SK-N-MC (cell line): ENCODE measurements around the gene ZNF189.

ENCODE experiments used
- DNase-seq: peaks from one replicate; pipeline ENCODE4 v3.0.0-alpha.2; 2011; ENCODE audit warnings: low read depth, low spot score
- H3K27ac ChIP-seq: fragments of 200-600 bp; sonication (generic); 2 replicates; pipeline ENCODE4 v1.5.1; 2016; ENCODE audit warnings: mixed run types
- H3K36me3 ChIP-seq: fragments of 200-600 bp; sonication (generic); 2 replicates; pipeline ENCODE4 v1.6.1; 2017; ENCODE audit warnings: antibody characterized with exemption, low read length, mixed read lengths; ENCODE audit not compliant: insufficient read depth
- H3K4me3 ChIP-seq: fragments of 200-600 bp; sonication (generic); 2 replicates; pipeline ENCODE4 v1.5.1; 2016
- H3K9ac ChIP-seq: fragments of 200-600 bp; sonication (generic); 2 replicates; pipeline ENCODE4 v1.8.0; 2017; ENCODE audit warnings: mixed run types, mixed read lengths; ENCODE audit not compliant: insufficient read length
- H3K9me3 ChIP-seq: fragments of 200-600 bp; sonication (generic); 2 replicates; pipeline ENCODE4 v1.6.1; 2017; ENCODE audit warnings: low read depth, mild to moderate bottlenecking, antibody characterized with exemption, low read length, moderate library complexity, mixed read lengths
- EZH2 ChIP-seq: fragments of 200-600 bp; sonication (generic); IDR thresholded peaks from one replicate; pipeline ENCODE4 v1.6.1; 2017; ENCODE audit warnings: antibody characterized with exemption
- FOXP2 ChIP-seq: optimal IDR thresholded peaks from 2 replicates; pipeline ENCODE3; 2011; ENCODE audit warnings: mild to moderate bottlenecking, moderate library complexity; ENCODE audit not compliant: insufficient read depth; ENCODE audit errors: extremely low read length, control extremely low read depth
- POLR2AphosphoS5 ChIP-seq: IDR thresholded peaks from 2 replicates; pipeline ENCODE4 v1.6.1; 2012; ENCODE audit warnings: mild to moderate bottlenecking, low read depth, low read length, borderline replicate concordance

Gene ZNF189

DNA sequence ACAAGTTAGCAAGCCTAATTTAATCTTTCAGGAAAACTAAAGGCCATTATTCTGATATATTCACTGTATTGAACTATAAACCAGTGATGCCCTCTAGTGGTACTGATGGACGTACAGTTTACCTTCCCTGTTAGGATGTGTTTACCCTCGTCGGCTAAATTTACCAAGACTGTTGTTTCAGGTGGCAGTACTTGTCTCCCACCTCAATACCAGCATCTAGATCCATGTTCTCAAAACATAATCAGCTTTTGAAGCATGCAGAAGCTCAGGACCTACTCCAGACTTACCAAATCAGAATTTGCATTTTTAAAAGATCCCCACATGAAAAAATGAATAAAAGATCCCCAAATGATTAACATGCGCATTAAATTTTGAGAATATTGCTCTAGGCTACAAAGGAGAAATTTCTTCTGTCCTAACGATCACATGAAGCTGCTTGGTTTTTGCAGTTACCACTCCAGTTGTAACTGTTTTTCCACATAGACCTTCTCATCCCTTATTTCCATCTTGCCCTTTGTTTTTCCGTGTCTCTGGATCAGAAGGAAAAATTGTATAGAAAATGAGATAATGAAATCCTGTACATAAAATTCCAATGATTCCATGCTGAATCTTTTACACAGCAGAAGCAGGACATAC is 10.7 kb upstream of the ZNF189 start:
- peak; percentile 76 for DNase-seq
- Histone ChIP-seq H3K9ac (no peak overlapping the region), H3K9me3 (no peaks in the 10 kb centered on the region; the same call in 1 of the 2 replicates), H3K36me3 (peaks cover 62% of the 10 kb centered on the region), H3K27ac (peak overlapping the region; percentile 85), H3K4me3 (peak overlapping the region; percentile 34)
- TF ChIP-seq POLR2AphosphoS5 (no peak), FOXP2 (no peak), EZH2 (no peak)

DNA sequence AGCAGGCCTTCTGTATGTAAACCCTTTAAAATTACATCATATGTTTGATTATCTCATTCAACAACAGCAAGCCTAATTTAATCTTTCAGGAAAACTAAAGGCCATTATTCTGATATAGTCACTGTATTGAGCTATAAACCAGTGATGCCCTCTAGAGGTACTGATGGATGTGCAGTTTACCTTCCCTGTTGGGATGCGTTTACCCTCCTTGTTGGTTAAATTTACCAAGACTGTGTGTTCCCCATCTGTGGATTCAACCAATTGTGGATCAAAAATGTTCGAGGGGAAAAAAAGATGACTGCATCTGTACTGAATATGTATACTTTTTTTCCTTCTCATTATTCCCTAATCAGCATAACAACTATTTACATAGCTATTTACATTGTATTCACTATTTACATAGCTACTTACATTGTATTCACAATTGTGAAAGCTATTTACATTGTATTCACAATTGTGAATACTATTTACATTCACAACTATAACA is 10.1 kb upstream of the ZNF189 start:
- H3K36me3 ChIP-seq = peaks cover 68% of the 10 kb centered on the region
- no peaks in the 10 kb centered on the region; the same call in none of the 2 replicates for H3K9me3 ChIP-seq
- H3K9ac ChIP-seq = no peak overlapping the region
- H3K4me3 ChIP-seq = peak overlapping the region; percentile 34
- peak; percentile 18 for DNase-seq
- TF ChIP-seq POLR2AphosphoS5 (no peak), FOXP2 (no peak), EZH2 (no peak)
- peak overlapping the region; percentile 85 for H3K27ac ChIP-seq

DNA sequence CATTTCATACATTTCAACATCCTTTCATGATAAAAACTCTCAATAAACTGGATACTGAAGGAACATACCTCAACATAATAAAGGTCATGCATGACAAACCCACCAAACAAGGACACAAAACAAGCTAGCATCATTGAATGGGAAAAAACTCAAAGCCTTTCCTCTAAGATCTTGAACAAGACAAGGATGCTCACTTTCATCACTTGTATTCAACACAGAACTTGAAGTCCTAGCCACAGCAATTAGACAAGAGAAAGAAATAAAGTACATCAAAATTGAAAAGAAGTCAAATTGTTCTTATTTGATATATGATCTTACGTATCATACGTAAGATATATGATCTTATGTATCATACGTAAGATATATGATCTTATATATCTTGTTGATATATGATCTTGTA is 5.5 kb upstream of the ZNF189 start:
- peaks cover 88% of the 10 kb centered on the region for H3K36me3 ChIP-seq
- no peak for TF ChIP-seq FOXP2
- TF ChIP-seq EZH2 = no peak
- no peak for TF ChIP-seq POLR2AphosphoS5
- peaks cover 15% of the 10 kb centered on the region for H3K9me3 ChIP-seq
- H3K27ac ChIP-seq = no peak overlapping the region
- DNase-seq = no peak
- no peak overlapping the region for H3K9ac ChIP-seq
- H3K4me3 ChIP-seq = no peak overlapping the region

DNA sequence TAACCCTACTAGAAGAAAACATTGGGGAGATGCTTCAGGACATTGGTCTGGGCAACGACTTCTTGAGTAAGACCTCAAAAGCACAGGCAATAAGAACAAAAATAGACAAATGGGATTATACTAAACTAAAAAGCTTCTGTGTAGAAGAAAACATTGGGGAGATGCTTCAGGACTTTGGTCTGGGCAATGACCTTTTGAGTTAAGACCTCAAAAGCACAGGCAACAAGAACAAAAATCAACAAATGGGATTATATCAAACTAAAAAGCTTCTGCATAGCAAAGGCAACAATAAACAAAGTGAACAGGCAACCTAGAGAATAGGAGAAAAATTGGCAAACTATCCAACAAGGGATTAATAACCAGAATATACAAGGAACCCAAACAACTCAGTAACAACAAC is 4.0 kb upstream of the ZNF189 start:
- Histone ChIP-seq H3K27ac (no peak overlapping the region), H3K36me3 (peaks cover 75% of the 10 kb centered on the region), H3K9me3 (peaks cover 15% of the 10 kb centered on the region), H3K4me3 (no peak overlapping the region), H3K9ac (no peak overlapping the region)
- no peak for DNase-seq
- TF ChIP-seq EZH2 = no peak
- no peak for TF ChIP-seq FOXP2
- TF ChIP-seq POLR2AphosphoS5 = no peak

DNA sequence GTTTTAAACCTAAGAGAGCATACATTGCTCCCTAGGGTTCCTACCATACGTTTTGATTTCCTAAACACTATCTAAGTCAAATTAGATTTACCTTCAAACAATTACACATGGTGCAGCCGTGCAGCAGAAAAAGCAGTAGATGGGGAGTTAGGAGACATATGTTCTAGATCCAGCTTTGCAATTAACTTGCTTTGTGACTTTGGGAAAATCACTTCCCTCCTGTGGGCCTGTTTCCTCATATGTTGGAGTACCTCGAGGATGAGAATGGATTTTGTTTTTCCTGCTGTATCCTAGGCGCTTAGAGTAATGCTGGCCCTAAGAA is 944 bp upstream of the ZNF189 start:
- TF ChIP-seq EZH2 (no peak), POLR2AphosphoS5 (no peak), FOXP2 (no peak)
- Histone ChIP-seq H3K27ac (peak overlapping the region; percentile 67; the same call in 1 of the 2 replicates), H3K4me3 (peak overlapping the region; percentile 83), H3K36me3 (peaks cover 75% of the 10 kb centered on the region), H3K9ac (peak overlapping the region; percentile 93), H3K9me3 (peaks cover 18% of the 10 kb centered on the region)
- DNase-seq = no peak

DNA sequence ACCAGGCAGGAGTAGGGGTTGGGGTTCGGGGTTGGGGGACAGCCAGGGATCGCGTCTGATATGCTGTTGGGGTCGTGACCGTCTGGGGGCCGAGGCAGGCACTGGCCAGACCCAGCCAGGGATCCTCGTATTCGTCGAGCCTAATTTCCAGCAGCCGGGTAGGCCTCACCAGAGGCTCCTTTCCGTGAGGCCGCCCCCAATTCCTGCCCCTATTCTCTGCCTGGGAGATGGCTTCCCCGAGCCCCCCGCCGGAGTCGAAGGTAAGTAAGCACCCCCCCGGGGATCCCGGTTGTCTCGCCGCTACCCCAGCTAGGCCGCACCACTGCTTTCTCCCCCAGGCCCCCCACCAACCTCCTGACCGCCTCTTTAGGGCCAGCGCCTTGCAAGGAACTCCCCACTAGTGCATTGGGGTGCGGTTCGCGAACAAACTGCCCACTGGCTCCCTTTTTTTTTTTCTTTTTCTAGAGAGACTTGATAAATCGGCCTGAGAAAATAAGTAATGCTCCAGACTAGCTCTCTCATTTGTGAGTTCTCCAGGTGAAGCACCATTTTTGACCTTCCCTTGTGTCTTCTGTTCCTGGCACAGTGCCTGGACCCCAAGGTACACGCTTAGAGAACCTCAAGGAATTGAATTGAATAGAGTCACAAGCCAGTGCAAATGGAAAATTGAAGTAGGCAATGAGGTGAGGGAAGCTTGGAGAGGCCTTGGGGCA is 435 bp downstream of the ZNF189 start:
- Histone ChIP-seq H3K9me3 (peaks cover 21% of the 10 kb centered on the region), H3K9ac (peak overlapping the region; percentile 84), H3K4me3 (peak overlapping the region; percentile 83), H3K27ac (no peak overlapping the region), H3K36me3 (peaks cover 76% of the 10 kb centered on the region)
- no peak for TF ChIP-seq EZH2
- TF ChIP-seq FOXP2 = no peak
- TF ChIP-seq POLR2AphosphoS5 = no peak
- no peak for DNase-seq

DNA sequence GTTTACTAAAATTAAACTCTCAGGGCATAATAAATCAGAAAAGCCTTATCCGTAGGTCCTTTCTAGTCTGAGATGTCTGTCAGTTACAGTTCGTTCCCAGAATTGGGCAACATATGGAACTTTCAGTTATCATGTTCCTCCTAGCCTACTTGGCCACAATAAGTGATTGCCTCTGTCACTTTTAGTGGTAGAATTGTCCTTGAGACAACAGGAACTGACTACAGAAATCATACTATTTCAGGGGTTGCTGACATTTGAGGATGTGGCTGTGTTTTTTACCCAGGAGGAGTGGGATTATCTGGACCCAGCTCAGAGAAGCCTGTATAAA is 956 bp downstream of the ZNF189 start:
- Histone ChIP-seq H3K4me3 (peak overlapping the region; percentile 83), H3K27ac (no peak overlapping the region), H3K9ac (peak overlapping the region; percentile 84), H3K9me3 (peaks cover 20% of the 10 kb centered on the region), H3K36me3 (peaks cover 76% of the 10 kb centered on the region)
- no peak for DNase-seq
- TF ChIP-seq EZH2 (no peak), FOXP2 (no peak)

DNA sequence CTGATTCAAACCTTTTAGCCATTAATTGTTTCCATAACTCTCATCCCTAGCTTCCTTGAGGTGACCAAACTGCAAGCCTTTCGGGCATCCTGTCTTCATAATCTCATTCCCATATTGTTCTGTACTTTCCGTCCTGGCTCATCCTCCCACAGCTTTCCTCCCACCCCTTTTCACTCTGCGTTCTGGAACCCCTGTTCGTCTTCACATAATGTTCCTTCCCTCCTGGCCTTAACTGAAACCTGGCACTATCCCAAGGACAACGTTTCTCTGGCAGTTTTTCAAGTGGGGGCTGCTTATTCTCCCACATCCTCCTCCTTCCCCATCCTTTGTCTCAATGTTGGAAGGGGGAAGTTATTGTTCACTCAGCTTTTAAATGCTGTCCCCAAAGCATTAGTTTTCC is 1.5 kb downstream of the ZNF189 start:
- Histone ChIP-seq H3K27ac (no peak overlapping the region), H3K9me3 (peaks cover 15% of the 10 kb centered on the region), H3K36me3 (peaks cover 76% of the 10 kb centered on the region), H3K9ac (no peak overlapping the region), H3K4me3 (peak overlapping the region; percentile 83; the same call in 1 of the 2 replicates)
- no peak for DNase-seq
- TF ChIP-seq POLR2AphosphoS5 = no peak
- no peak for TF ChIP-seq FOXP2
- no peak for TF ChIP-seq EZH2
